ENCODE measurements around the gene RGS9.
A peak's percentile ranks its signal among the peaks of the same experiment; 100 is the strongest.
"Not testable (repeated sequence)": the region's sequence is repeated elsewhere in the genome, so short reads cannot be mapped to it uniquely, and the experiment has no call there.

Gene RGS9

DNA sequence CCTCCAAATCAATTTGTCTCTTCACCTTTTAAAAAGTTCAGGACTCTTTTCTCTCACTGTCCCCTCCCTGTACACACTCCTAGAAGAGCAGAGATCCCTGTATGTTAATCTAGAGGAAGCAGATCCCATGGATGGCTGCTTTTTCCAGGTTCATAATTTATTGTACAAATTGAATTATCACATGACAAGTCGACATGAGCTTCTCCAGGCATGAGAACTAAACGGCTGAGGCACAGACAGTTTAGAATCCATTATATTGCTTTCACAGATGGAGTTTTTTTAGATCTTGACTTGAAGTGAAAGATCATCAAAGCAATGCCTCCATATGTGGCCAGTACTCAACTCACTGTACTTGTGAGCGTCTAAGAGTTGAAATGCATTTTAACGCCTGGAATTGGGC is 47.9 kb downstream of the RGS9 start:
- DNase-seq: no peak

DNA sequence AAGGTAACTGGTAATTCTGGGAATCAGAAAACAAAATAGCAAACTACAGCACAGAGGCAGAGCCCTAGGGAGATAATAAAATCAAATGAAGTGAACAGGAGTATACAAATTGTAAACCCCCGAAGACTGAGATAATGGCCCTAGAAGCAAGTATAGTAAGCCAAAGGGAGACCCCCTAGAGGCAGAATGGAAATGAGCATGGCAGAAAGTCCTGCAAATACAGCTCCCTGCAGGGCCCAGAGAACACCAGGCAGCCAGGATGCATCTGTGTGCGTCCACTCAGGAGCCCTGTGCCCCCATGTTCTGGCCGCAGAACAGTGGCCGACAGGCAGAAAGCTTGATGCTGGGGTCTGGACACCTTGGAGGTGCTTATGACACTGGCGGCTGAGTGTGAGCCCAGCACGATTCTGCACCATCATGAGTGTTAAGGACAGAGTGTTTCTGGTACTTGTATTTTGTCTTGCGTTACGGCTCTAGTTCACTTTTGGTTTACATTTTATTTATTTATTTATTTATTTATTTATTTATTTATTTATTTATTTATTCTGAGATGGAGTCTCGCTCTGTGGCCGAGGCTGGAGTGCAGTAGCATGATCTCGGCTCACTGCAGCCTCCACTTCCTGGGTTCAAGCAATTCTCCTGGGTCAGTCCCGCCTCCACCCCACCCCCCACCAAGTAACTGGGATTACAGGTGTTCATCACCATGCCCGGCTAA is 48.7 kb downstream of the RGS9 start:
- peak; percentile 3 for DNase-seq

DNA sequence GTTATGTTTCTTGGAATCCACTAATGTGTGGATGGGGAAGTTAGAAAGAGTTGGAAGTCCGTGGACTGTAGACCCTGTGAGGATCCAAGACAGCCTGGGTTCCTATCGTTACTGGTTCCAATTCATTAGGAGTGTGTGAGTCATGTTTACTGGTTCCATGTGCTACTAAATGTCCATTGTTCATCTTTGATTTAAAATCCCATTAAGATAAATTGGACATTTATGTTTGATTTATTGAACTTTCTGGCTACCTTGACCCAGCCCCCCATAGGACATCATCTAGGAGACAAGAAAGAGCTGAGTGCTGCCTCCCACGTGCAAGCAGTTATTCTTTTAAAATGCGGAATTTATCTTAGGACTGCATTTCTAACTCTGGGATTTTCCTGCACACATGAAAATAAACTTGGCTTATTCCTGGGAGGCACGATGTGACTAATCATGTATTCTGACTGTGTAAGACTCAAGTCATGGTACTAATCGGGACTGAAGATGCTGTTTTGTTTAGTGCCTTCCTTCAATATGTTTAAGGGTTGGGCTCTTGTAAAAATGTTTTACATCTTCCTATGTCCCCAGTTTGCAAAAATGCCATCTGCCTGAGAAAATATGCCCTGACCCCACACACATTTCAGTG is 53.4 kb downstream of the RGS9 start:
- no peak for DNase-seq

DNA sequence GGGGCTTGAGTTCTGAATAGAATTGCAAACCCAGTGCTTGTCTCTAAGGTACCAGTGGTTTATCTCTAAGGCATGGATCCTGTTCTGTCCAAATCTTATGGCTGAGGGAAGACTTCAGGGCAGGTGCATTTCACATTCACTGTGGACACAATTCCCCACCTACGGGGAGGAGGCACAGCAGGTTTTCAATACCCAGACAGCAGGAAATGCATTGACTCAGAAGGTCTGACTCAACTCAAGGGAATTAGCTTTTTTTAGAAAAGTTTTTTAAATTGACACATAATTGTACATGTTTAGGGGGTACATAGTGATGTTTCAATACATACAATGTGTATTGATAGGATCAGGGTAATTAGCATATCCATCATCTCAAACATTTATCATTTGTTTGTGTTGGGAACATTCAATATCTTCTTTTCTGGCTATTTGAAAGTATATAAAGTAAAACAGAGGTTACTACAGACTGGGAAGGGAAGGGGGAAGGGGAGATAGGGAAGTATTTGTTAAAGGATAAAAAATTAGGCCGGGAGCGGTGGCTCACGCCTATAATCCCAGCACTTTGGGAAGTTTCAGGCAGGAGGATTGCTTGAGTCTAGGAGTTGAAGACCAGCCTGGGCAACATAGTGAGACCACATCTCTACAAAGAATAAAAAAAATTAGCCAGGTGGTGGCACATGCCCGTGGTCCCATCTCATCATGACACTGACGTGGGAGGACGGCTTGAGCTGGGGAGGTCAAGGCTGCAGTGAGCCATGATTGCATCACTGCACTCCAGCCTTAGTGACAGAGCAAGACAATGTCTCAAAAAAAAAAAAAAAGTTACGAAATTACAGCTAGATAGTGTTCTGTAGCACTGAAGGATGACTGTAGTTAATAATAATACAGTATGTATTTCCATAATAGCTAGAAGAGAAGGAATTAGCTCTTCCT is 54.9 kb downstream of the RGS9 start:
- DNase-seq: no peak

GRCh38 chr17:65193305-65193704 is 56.1 kb downstream of the RGS9 start:
- no peak for DNase-seq

DNA sequence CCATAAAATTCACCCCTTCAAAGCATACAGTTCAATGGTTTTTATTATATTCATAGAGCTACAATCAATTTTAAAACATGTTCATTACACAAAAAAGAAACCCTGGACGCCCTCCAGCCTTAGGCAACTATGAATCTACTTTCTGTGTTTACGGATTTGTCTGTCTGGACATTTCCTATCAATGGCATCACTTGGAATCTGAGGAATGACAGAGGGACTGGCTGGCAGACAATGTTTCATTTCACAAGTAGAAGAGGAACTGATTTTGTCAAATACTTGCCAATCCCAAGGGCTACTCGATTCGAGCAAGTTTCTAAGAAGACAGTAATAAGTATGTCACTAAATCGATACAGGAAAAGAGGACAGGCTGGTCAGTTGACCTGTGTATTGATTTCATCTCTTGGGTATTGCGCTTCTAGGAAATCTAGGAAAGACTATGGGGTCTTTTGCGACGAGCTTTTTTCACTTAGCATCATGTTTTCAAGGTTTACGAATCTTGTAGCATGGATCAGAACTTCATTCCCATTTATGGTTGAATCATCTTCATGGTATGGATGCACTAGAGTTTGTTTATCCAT is 56.6 kb downstream of the RGS9 start:
- DNase-seq: no peak

- no peak for DNase-seq
These were observed 57.6 kb downstream of the RGS9 start for GRCh38 chr17:65194670-65195334.

DNA sequence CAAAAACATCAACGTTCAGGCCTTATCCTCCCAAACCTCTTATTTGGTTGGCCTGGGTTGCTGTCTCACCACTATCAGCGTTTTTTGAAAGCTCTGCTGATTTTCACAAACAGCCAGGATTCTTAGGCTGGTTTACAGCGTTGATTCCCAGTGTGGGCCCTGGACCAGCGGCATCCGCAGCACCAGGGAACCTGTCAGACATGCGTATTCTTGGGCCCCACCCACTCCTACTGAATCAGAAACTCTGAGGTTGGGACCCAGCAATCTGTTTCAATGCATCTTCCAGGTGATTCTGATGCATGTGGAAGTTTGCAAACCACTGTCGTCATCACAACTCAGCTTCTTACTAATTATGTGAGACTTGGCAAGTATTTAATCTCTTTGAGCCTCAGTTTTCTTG is 58.5 kb downstream of the RGS9 start:
- no peak for DNase-seq

- DNase-seq: no peak
These were observed 59.4 kb downstream of the RGS9 start for GRCh38 chr17:65196617-65197016.

- DNase-seq: no peak
These were observed 60.0 kb downstream of the RGS9 start for GRCh38 chr17:65197201-65197600.

DNA sequence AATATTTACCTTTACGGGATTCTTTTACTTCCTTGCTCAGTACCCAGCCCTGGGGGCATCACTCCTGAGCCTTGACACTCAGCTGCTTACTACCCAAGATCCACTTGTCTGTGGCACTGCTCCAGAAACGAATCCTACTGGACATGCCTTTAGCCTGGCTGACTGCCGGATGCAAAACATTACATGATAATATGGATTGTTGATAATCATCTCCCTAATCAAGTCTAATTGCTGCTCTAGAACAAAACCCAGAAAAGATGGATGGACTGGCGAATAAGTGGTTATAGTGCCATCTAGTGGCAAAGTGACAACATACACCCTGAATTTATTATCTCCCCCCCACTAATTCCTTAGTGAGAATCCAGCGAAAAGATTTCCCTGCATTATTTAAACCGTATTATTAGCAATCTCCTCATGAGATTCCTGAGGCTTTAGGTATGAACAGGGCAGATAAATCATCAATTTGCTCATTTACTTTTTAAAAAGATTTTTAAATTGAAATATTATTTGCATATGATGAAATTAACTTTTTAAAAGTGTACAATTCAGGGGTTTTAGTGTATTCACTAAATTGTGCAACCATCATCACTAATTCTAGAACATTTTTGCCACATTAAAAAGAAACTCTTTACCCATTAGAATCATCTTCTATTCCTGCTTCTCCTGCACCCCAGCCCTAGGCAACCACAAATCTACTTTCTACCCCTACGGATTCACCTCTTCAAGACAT is 61.6 kb downstream of the RGS9 start:
- peak; percentile 80 for DNase-seq

DNA sequence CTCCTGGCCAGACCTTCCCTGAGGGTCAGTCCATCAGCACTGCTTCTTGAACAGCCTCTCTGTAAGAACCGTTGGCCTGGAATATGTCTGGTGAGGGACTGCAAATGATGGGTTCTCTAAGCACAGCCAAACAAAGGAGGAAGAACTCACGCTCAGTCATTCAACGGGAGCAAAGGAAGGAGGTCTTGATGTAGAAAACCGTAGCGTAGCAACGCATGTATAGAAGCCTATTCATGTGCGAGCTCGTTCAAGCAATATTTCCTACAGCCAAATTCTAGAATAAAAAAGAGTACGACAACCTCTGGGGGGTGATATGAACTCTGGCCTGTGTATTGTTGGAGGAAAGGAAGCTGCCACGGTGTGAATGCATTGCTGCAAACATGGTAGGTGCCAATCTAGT is 64.2 kb downstream of the RGS9 start:
- DNase-seq: no peak

- no peak for DNase-seq
These were observed 65.8 kb downstream of the RGS9 start for GRCh38 chr17:65202844-65203571.

DNA sequence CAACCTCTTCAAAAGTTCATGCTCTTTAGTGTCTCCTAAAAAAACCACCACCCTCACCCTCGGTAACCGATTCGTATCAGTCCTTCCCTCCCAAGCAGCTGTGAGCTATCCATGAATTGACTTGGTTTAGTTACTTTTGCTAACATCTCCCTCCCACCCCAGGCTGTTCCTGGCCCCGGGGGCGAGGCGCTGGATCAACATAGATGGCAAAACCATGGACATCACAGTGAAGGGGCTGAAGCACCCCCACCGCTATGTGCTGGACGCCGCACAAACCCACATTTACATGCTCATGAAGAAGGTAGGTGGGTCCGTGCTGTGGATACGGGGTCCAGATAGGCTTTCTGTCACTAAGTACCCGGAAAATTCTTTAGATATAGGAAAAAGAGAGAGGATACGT is 66.8 kb downstream of the RGS9 start:
- DNase-seq: no peak

DNA sequence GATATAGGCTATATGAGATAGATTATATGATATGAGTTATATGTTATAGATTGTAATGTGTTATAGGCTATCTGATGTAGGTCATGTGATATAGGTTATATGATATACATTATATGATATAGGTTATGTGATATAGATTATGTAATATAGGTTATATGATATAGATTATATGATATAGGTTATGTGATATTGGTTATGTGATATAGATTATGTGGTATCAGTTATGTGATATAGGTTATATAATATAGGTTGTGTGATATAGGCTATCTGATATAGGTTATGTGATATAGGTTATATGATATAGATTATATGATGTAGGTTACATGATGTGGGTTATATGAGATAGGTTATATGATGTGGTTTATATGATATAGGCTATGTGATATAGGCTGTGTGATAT is 68.5 kb downstream of the RGS9 start:
- DNase-seq: no peak

GRCh38 chr17:65207448-65207847 is 70.3 kb downstream of the RGS9 start:
- not testable (repeated sequence) for DNase-seq

GRCh38 chr17:65208717-65209116 is 71.5 kb downstream of the RGS9 start:
- no peak for DNase-seq

GRCh38 chr17:65218261-65218660 is 81.1 kb downstream of the RGS9 start:
- DNase-seq: no peak

GRCh38 chr17:65219124-65219523 is 82.0 kb downstream of the RGS9 start:
- DNase-seq: peak; percentile 8

DNA sequence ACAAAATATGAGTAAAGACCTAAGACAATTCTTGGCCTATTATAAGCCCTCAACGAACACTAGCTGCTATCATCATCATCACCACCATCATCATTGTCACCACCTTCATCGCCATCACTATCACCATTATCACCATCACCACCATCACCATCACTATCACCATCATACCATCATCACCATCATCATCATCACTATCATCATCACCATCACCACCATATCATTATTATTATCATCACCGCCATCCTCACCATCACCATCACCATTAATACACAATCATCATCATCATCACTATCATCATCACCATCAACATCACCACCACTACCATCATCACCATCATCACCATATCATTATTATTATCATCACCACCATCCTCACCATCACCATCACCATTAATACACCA is 82.5 kb downstream of the RGS9 start:
- DNase-seq: no peak

GRCh38 chr17:65220732-65221131 is 83.6 kb downstream of the RGS9 start:
- no peak for DNase-seq
